Measurements from ENCODE around the gene PAM16.
A peak's percentile ranks its signal among the peaks of the same experiment; 100 is the strongest.
"Not testable (repeated sequence)": the region's sequence is repeated elsewhere in the genome, so short reads cannot be mapped to it uniquely, and the experiment has no call there.

PAM16 gene

DNA sequence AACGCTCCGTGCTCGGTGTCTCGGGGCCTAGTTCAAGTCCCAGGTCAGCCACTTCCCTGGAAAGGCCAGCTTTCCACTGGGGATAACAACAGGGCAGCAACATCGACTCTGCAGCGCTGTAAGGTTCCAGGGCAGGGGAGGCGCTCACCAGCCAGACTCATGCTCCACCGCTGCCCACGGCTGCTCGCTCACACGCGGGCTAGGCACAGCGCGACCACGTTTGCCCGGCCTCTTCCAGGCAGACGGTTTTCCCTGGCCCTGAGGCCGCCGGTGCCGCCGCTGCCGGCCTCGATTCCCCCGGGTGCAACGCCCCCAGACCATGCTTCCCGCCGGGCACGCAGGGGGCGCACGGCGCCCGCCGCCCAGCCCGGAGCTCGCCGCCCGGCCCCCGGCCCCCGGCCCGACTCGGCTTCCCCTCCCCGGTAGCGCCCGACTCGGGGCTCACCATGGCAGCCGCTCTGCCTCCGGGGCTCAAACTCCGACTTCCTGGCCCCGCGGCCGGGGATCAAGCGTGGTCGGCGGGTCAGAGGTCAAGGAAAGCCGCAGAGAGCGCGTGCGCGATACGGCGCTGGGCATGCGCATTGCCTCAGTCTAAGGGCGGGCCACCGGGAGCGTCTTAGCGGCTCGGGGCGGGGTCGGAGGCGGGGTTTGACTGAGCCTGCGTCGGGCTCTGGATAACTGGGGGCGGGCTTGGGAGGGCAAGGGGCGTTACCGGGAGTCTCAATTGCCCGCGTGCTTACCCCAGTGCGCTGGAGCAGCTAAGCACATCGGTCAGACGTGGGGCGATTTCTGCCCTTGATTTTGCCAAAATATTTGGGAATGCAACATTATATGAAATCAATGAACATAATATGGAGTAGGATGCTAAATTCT is at the start of gene PAM16:
Gene PAM16 (minus strand): TSS at position 535 of the 873 bp plus-strand sequence. CDS start 87 bp downstream, at position 448.
- DNase-seq: peak; percentile 76

DNA sequence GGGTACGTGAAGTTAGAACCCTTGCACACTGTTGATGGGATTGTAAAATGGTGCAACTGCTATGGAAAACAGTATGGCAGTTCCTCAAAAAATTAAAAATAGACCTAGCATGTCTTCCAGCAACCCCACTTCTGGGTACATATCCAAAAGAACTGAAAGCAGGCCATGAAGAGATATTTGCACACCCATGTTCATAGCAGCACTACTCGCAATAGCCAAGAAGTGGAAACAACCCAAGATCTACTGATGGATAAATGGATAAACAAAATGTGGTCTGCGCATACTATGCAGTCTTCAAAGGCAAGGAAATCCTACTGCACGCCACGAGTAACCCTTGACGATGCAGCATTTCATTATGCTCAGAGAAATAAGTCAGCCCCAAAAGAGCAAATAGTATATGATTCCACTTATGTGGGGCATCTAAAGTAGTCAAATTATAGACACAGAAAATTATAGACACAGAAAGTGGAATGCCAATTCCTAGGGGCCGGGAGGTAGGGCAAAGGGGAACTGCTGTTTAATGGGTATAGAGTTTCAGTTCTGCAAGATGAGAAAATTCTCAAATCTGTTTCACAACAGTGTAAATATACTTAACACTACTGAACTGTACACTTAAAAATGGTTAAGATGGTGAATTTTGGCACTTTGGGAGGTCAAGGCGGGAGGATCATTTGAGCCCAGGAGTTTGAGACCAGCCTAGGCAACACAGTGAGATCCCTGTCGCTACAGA is 48.0 kb upstream of the PAM16 start:
- DNase-seq: no peak

DNA sequence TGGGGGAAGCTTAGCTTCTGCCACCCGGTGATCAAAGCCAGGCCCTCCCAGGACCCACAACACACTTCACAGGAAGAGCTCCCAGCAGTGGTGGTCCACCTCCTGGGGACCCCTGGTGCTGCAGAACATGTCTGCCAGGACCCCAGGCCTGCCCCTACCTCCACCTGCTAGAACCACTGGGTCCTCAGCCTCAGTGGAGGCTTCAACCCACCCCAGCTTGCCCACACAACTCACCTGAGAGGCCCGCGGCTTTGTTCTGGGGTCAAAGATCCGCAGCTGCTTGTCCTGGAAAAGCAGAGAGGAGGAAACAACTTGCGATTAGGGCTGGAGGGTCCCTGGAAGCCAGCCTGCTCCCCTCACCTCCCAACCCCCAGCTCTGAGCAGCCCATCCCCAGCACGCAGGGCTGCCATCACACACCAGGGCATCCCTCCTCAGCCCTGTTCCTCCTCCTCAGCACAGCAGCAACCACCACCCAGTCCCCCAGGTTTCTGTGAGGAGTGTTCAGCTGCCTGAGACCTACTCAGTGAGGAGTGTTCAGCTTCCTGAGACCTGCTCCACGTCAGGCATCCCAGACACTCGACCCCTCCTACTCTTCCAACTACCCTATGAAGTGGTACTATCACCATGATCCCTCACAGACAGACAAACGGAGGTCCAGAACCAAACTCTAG is 44.1 kb upstream of the PAM16 start:
- no peak for DNase-seq

DNA sequence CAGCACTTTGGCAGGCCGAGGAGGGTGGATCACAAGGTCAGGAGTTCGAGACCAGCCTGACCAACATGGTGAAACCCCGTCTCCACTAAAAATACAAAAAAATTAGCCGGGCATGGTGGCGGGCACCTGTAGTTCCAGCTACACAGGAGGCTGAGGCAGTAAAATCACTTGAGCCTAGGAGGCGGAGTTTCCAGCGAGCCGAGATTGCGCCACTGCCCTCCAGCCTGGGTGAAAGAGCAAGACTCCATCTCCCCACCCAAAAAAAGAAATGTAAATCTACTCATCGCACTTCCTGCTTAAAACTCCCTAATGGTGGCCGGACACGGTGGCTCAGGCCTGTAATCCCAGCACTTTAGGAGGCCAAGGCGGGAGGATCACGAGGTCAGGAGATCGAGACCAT is 42.7 kb upstream of the PAM16 start:
- DNase-seq: not testable (repeated sequence)

DNA sequence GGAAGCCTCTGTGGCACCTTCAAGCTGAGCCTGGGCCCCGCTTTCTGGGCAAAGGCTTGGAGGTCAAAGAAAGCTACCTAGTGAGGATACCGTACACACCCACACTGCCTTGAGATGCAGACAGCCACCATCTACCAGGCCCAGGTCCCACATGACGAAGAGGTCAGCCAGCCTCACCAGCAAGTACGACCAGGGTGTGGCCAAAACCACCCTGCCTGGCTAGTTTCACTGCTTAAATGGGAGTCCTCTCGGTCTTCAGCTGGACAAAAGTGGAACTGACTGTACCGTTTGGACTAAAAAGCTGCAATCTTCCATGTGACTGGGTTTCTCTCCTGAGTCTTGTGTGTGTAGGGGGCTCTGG is 42.1 kb upstream of the PAM16 start:
- DNase-seq: no peak

DNA sequence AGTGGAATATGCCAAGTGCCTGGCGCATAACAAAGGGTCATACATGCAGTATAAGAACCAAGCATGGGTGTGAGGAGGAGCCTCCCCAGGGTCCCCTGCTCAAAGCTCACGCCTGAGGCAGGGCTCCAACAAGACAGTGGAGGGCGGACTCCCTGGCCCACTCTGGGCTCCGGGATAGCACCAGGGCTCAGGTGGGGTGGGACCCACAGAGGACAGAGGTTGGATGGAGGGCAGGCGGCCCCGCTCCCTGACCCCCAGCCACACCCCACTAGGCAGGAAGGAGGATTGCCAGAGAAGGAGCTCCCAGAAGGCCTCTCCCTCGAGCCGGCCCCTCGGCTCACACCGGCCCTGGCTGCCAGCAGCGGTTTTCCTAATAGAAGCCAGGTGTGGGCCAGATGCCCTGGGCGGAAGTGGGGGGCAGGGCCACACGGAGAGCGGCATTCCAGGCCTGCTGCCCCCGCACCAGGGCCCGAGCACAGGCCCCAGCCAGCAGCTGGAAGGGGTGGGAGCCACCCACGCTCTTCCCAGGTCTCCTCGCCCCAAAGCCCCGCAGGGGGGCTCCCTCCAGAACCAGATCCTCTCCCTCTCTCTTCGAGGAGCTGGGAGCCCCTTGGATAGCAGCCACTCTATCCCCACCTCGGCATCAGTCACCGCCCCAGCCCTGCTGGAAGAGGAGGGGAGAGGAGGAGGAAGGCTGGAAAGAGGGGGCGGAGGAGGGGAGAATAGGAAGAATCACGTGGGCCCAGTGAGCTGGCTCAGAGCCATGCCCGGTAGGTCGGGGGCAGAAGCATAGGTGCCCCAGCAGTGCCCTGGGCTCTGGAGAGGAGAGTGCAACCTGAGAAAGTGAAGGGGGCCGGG is 41.5 kb upstream of the PAM16 start:
- DNase-seq: peak; percentile 61

DNA sequence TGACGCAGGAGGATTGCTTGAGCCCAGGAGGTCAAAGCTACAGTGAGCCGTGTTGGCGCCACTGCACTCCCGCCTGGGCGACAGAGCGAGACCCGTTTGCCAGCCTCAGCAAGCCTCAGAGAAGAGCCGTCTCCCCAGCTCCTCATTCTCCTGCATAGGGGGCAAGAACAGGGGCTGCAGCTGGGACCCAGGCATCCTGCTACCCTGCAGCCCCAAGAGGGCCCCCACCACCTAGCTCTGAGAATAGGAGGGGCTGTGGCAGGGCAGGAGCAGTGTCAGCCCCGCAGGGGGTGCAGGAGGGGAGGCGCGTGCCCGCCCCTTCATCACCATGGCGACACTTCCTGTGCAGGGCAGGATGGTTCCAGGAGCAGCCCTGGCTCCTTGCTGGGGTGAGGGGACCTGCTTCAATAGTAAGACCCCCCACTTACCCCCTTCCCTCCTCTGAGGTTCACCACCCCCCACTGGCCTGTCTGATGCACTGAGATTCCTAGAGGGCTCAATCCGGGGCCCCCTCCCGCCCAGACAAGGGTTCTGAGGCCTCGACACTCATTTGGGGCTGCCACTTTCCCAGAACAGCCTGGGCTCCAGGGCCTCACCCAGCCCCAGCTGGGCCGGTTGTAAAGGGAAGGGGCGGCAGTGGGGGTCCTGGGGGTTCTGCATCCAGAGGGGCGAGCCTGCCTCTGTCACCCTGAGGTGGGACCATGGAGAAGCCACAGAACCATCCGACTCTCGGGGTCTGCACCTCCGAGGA is 40.7 kb upstream of the PAM16 start:
- DNase-seq: no peak

DNA sequence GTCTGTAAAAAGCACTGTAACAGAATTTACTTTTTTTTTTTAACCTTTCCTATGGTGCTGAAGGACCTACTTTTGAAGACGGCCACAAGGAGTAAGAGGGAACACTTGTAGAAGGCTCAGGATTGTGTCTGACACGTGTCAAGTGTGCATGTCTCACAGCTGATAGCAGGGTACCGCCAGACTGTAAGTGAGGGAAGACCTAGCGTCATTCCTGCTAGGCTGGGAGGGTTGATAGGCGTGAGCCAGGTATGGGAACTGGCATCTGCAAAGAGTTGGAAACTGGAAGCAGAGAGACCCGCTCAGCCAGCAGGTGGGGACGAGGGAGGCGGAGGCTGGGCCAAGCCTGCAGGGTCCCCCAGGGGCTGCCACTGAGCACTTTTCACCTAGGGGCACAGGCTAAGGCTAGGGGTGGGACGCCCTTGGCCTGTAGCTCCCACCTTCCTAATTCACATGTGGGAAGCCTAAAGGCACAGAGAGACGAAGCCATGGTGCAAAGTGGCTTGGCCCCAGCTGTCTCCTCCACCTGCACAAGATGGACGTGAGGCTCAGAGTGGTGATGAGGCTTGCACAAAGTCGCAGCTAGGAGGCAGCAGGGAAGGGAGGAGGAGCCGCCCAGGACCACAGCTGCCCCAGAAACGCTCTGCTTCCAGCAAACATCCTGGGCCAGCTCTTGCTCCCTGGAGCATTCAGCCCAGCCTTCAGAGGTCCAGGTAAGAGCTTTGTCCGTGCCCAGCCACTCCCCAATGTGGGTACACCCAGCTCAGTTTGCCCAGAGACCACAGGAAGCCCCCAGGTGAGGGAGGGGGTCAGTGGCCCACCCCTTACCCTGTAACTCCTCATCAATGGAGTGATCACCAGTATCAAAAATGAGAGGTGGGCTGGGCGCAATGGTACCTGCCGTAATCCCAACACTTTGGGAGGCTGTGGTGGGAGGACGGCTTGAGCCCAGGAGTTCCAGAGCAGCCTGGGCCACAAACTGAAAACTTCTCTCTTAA is 39.4 kb upstream of the PAM16 start:
- no peak for DNase-seq

DNA sequence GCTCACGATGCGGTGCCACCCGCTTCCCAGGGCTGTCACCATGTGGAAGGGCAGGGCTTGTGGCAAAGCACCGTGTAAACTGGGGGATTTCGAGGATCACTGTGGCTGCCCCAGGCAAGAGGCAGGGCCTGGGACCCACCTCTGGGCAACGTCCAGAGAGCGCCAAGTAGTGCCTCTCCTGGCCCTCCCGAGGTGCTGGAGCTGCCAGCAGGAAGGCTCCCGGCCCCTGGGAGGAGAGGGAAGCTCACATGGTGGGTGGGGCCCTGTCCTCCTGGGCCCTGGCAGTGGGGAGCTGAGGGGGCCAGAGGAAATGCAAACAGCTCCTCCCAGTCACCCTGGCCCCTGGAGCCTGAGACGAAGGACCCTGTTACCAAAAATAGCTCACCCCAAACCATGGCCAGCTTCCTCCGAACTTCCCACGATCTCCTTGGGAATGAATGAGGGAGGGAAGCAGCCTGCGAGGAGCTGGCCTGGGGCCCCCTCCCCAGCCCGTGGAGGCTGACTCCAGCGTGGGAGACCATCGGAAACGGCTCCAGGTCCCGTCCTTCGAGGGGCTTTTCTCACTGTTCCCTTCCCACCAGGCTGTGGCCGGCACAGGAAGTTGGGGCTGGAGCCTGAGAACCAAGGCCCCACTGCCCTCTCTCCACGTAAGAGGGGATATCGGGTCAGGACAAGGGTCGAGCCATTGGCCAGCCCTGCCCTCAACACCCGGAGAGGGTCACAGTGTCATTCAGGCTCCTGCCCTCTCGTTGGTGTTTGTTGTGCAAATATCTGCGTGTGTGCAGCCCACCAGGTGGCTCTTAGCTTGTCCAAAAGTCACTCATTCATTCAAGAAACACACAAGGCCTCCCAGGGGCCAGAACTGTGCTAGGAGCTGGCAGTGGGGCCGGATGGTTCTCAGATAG is 38.2 kb upstream of the PAM16 start:
- DNase-seq: no peak

DNA sequence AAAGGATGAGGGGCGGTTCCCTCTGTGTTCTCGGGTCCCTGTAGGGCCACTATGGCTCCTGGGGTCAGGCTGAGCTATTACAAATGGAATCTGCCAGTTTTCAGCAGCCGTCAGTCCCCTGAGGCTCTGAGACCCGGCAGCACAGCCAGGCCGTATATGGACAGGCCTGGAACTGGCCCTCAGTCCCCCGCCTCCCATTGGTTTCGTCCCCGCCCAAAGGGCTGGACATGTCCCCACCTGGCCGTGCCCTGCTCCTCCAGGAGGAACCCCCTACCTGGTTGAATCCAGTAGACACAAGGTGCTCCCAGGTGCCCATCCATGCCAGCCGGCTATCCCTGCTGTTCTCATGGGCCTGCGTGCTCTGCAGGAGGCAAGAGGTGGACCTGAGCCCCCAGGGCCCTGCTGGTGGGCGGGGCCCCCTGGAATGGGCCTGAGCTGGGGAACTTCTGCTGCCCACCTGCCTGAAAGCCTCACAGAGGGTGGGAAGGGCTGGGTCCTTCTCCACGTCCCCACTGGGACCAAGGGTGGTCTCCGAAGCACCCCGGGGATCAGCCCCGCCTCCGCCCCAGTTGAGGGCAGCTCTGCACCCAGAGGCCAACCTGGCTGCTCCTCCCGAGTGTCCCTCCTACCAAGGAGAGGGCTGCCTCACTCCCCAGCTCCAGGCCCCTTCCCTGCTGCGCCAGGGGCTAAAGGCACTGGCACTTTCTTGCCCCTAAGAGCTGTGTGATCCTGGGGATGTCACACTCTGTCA is 37.3 kb upstream of the PAM16 start:
- DNase-seq: no peak

DNA sequence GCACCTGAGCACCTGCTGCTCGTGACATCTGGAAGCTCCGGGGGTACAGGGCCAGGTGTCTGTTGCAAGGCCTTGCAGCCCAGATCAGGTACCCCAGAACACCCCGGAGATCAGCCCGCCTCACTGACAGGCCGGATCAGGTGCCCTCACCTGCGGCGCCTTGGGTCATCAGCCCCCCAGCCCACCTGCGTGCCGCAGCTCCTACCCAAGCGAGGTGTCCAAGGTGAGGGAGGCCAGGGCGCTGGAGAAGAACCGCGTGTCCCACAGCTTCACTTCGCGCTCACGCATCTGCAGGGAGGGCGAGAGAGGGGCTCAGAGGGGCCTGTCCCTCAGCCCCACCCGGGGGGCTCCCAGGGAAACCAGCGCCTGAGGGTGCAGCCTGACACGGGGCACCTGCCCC is 36.7 kb upstream of the PAM16 start:
- no peak for DNase-seq

DNA sequence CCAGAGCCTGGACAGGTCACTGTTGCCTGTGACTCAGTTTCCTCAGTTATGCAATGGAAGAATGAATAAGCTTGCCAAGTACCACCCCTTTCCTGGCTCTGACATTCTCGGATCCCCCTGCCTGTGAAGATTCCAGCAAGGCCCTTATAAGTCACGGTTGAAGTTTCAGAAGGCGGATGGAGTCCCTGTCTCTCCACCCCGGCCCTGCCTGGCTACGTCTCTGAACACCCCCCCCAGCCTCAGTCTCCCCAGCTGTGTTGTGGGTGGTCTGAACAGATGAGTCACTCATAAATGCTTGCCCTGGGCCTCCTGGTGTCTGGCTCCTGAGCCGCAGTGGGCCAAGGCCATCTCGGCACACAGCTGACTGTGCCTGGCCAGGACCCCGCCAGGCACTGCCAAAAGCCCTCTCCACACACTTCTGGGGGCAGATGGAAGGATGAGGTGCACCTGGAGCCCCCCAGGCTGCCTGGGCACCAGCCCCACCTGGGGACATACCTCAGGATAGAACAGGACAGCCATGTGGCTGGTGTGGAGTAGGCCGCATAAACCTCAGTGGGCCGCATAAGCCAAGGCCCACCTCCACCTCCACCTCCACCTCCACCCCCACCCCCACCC is 35.9 kb upstream of the PAM16 start:
- no peak for DNase-seq

DNA sequence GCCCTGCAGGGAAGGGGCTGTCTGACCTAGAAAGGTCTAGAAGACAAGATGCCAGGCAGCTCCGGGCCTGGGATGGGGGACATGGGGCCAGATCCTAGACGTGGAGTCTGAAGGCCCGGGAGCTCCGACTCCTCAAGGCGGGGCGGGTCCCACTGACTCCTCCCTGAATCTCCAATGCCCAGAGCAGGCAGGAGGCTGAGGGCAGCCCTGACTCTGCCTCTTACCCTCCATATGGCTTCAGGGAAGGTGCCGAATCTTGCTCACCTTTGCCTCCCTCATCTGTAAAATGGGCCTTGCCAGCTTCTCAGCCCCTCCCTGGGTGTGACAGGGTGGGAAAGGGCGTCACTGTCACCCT is 35.3 kb upstream of the PAM16 start:
- DNase-seq: no peak

DNA sequence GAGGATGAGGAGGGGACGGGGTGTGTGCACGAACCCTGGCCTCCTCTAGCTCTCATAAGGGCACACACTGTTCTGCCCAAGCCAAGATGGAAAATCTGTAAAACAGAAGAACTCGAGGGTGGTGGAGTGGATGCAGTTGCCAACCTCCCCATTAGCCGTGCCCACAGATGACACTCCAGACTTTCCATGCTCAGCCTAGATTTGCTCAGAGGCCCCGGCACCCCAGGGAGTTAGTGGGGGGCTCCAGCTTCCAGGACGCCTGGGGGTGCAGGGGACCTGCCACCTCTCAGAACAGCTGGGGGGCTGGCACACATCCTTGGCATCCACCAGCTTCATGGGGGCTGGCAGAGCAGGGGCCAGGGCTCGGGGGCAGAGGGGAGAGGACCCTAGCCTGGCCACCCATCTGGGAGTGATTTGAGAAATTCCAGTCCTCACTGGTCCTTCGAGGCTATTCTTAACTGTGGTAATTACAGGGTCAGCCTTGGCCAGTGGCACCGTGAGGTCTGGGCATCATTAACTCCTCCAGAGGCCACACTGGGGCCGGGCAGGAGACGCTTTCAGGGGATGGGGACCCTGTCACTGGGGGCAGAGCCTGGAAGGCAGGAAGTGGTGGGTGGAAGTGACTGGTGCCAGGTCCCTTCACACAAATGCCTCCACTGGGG is 34.8 kb upstream of the PAM16 start:
- no peak for DNase-seq

DNA sequence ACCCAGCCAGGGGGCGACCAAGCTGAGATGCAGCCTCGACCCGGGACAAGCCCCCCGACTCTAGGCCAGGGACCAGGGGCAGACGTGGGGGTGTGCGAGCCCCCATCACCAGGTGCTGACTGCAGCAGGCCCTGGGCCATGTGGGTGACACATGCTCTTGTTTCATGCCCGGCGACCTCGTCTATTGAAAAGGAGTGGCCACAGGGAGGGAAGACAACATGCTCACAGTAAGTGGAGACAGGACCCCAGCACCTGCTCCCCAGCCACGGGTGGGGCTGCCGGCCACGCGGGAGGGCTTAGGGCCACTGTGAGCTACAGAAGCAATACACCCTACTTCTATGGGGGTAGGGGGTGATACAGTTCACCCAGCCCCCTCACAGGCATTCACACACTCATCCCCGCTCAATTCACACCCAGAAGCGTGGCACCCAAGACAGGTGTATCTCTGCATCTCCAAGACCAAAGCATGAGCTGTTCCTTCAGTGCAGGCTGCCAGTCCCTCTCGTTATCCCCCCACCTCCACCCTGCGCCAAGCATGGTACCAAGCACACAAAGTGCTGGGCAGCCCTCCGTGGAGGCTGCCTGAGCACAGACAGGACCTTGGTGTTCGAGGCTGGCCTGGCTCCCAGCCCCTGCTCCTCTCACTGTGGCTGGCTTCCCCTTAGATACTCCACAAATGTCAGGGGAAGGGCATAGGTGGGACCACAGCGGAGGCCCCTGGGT is 34.1 kb upstream of the PAM16 start:
- no peak for DNase-seq

DNA sequence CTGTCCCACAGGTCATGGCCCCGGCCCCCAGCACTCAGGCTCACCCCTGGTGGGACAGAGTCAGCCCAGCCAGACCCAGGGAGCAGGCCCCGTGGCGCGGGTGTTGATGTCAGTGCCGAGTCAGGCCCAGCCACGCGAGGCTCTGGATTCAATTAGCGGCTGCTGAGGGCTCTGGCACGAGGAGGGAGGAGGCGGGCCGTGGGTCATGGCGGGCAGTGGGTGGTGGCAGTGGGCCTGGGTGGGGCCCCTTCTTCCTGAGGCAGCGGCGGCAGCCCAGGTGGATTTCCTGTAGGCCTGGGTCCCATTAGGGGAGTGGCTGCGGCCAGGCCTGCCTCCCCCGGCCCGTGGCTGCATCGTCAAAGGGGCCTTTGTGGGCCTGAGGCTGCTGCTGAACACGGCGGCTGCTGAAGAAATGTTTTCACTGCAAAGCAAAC is 33.4 kb upstream of the PAM16 start:
- DNase-seq: no peak
